HG03469 (cell line): ENCODE data around the gene PNRC1.
"Not testable (repeated sequence)": the region's sequence is repeated elsewhere in the genome, so short reads cannot be mapped to it uniquely, and the experiment has no call there.

Source experiments
- ATAC-seq: cut with Tn5 transposase; IDR thresholded peaks from one replicate; pipeline ENCODE4 v1.9.1; 2021; ENCODE audit warnings: mild to moderate bottlenecking, moderate library complexity, moderate number of reproducible peaks; ENCODE audit not compliant: unreplicated experiment

PNRC1 gene

DNA sequence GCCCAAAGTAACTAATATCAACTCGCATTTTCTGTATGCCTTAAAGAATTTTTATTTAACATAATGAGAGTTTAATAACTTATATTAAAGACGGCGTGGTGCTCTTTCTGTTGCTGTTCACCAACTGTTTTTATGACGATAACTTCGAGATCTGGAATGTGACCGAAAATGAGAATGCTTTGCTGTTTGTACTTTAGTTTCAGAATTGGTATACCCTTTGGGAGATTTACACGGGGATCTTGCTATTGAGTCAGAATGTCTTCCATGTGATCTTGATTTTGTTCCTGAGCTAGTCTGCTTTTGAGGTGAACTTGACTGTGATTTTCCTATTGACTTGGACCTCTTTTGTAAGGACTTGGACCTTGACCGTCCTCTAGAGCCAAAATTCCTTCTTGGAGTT is 17.9 kb downstream of the PNRC1 start:
- ATAC-seq: no peak

DNA sequence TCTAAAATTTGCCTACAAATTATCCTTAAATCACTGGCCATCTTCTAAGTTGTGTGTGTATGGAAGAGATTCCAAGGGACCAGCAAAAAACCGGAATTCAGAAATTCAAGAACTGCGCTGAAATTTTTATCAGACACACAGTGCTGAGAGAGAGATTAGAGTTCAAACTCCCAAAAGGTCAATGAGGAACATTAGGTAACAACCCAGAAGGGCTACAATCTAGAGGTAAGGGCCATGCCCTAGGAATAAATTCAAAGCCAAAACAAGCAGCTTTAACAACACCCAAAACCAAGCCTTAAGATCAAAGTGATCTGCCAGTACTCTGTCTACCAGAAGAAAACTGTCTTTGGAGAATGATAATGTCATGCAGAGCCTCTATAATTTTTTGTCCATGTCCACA is 19.6 kb downstream of the PNRC1 start:
- no peak for ATAC-seq

DNA sequence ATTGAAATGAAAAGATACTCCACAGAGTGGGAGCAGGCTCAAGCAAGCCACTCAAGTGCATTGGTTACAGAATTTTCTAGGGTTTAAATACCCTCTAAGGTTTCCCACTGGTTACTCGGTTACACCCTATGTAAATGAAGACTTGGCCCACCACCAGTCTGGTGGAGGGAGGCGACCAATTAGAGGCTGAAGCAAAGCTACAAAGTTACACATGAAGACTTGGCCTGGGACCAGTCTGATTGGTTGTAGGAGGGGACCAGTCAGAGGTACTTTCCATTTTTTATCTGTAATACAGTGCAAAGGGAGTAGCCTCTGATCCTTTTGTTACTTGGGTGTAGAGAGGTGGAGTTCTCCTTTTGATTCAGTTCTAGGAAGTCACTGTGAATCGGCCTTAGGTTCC is 29.7 kb downstream of the PNRC1 start:
- ATAC-seq: no peak

DNA sequence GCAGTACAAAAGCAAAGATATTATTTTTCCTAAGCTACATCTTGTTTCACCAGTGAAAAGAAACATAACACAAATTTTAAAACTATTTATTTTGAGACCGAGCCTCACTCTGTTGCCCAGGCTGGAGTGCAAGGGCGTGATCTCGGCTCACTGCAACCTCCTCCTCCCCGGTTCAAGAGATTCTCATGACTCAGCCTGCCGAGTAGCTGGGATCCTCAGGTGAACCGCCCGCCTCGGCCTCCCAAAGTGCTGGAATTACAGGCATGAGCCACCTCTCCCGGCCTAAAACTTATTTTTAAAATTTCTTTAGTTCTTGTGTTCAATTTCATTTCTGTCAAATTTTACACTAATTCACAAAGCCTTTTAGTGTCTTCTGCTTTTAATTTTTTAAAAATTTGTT is 31.4 kb downstream of the PNRC1 start:
- ATAC-seq: no peak

DNA sequence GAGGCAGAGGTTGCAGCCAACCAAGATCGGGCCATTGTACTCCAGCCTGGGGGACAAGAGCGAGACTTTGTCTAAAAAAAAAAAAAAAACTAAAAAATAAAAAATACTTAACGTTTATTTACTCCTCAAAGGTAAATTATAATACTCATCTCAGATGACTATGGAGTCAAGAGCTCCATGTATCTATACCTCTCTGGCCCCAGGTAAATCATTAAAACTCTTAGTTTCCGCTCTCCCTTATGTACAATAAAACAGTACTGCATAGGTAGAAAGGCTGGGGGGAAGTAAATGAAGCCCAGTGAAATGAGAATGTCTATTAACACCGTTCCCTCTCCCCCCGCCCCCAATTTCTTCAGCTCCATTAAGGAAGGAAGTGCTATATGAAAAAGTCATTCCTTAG is 36.2 kb downstream of the PNRC1 start:
- no peak for ATAC-seq

DNA sequence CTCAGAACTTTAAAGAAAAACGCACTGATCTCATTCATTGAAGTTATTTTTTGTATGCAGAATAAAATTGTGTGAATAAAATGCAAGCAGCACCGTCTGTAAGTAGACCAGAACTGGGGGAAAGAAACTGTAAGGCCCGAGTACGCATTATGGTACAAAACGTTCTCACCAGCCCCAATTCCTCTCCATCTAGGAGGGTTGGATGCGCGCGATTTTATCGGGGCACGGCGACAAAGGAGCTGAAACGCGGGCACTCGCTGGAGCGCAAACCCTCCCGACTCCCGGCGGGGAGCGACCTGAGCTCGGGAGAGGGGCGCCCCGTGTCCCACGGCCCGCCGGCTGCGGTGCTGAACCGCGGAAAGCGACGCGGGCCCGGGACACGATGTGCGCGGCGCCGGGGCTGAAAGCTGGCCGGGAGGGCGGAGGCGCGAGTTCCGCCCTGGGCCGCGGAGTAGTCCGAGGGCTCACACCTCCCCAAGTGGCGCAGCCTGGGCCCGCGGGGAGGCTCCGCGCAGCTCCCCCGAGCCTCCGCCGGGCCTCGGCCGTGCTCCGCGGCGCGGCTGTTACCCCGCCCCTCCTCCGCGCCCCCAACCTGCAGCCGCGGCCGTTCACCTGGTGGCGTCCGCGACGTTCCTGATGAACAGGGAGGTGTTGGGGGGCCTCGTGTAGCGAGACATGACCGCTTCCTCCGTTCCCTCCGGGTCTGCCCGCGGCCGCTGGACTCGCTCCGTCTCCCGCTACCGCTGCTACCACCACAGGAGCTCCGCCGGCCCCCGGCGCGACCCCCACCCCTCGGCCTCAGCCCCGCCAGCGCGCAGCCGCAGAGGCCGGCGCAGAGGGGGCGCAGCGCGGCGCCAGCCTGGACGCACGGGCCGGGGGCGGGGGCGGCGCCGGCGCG is 36.9 kb downstream of the PNRC1 start, which contains the start of gene SRSF12:
SRSF12 (minus strand) TSS at position 861 of the 898 bp plus-strand sequence; CDS start at position 677, 184 bp downstream.
- peak; percentile 43 for ATAC-seq

DNA sequence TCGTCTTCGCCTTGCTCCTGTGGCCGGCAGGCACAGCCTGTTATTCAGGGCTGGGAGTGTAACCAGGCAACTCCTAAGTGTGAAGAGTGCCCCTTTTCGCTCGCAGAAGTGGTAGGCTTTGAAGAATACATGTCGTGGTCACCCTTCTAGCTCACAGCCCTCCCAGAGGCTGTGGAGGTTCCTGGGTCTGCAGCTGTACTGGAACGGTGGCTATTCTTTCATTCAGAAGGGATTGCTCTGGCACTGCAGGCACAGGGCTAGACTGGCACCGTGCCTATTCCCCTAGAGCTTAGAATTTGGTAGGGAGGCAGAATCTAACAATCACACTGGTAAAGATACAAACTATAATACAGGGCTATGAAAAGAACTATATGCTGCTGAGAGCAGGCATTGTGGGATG is 38.4 kb downstream of the PNRC1 start:
- ATAC-seq: no peak

DNA sequence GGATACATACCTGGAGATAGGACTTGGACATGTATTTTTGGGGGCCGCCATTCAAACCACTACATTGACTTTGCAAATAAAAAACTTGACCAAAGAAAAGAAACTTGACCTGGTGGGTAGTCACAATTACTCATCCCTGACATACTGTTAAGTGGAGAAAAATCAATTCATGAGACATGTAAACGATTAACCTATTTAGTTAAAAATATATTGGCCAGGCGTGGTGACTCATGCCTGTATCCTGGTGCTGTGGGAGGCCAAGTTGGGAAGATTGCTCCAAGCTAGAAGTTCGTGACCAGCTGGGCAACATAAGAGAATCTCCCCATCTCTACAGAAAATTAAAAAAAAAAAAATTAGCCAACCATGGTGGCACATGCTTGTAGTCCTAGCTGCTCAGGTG is 39.8 kb downstream of the PNRC1 start:
- ATAC-seq: no peak

DNA sequence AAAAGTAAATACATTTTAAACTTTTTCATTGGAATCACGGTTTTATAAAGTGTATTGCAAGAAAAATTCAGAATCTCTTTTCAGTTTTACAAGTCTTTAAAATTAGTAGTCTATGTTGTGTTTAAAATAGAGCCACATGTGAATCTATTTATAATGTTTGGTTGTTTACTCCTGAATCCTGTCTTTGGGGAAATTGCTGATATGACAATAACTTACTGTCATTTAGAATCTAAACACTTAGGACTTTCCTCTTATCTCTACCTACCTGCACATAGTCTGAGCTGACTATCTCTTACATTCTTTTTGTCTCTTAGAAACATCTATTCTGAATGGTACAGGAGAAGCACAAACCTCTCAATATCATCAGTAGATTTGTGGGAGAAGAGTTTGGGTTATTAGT is 41.4 kb downstream of the PNRC1 start:
- no peak for ATAC-seq

DNA sequence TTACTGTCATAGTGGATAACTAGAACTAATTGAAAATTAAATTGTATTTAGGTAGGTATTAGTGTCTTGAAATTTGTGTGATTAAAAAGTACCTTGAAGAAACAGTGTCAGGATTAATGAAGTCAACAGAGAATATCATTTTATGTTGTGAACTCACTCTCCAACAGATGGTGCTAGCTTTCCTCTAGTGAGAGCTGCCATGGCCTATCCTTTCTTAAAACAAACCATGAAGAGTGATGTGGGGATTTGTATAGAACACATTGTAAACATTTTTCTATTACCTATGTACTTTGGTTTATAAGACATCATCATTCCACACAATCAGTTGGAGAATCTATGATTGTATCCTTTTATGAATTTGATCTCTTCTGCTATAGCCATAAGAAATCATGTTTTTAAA is 42.1 kb downstream of the PNRC1 start:
- no peak for ATAC-seq

DNA sequence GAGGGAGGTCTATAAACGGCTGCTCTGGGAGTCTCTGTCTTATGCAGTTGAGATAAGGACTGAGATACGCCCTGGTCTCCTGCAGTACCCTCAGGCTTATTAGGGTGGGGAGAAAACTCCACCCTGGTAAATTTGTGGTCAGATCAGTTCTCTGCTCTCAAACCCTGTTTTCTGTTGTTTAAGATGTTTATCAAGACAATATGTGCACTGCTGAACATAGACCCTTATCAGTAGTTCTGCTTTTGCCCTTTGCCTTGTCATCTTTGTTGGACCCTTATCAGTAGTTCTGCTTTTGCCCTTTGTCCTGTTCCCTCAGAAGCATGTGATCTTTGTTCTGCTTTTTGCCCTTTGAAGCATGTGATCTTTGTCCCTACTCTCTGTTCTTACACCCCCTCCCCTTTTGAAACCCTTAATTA is 47.7 kb downstream of the PNRC1 start:
- ATAC-seq: not testable (repeated sequence)

DNA sequence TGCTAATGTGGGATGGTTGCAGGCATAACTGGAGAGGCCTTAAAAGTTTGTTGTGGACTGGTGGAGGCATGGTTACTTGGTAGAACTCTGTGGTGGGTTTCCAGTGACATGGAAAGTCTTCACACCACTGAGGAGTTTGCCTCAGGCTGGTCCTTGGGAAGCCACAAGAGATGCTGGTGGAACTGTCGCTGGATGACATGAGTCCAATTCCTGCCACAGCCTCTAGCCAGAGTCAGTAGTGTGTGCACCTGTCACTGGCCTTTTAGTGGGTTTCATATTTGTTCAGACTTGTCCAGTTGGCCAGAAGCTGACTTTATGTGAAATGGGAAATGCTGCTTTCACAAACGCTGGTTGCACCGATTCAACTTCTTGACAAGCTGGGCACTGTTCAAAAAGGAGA is 51.0 kb downstream of the PNRC1 start:
- ATAC-seq: no peak

DNA sequence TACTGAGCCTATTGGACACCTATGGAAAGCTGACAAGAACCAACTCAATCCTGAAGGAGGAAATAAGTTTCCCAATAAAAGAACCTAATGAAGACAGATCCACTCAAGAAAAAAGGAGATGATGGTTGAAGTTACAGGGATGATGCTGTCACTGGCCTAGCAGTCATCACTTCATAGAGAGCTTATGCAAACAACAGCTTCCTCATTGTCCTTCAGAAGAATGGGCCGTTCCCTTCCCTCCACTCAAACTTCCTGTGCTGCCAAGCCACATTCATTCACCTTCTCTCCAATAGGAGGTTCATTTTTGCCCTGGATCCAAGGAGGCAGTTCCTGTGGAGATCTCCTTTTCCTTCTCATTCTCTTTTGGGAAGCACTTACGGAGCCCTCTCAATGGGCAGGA is 51.5 kb downstream of the PNRC1 start:
- ATAC-seq: no peak

DNA sequence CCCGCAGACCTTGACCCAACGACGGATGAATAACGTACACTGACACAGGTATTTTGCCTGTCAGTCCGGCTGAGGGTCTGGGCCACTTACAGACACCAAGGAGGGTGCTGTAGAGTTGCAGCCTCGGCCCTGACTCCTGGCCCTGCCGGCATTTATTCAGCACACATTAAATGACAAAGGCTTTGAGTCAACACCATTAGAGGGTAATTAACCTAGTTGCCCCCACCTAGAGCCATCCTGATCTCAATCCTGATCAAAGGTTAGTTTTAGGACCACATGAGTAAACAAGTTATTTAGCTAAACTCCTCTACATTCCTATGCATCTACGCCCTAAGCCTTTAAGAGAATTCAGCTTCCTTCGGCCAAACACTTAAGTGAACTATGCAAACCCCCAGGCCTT is 53.4 kb downstream of the PNRC1 start:
- ATAC-seq: no peak

DNA sequence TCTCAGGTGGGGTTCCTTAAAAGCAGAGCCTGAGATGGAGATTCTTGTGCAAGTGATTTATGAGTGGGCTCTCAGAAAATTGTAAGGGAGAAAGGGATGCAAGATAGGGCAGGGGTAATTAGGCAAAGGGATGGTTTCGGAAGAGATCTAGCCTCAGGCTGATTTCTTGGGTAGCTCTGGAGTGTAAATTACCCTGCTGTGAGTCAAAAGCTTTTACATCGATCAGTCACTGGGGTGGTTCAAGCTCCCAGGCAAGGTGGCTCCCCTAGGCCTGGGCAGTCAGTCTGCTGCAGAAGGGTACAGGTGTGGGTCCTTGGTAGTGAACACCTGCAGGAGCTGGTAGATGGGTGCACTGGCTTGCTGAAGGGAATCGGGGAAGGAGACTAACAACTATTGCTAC is 54.2 kb downstream of the PNRC1 start:
- no peak for ATAC-seq
